Panc1 (cell line): Measurements from ENCODE around the gene GMPR. TPM values are rescaled to one million over a fixed set of nuclear protein-coding genes. Genes with fewer than 3 reads are reported as not detected.

Experiments
- ATAC-seq: fragments of 200-7000 bp; cut with Tn5 transposase; 2 replicates; pipeline ENCODE4 v1.9.1; 2020; ENCODE audit warnings: mild to moderate bottlenecking, moderate library complexity
- BruUV-seq: library from RNA; stranded (reverse); fragments of 400-500 nt; replicated peaks from 2 replicates; lab custom pipeline; 2021; lab: Mats Ljungman, UMichigan
- CTCF ChIA-PET: fragments of 300-600 bp; sonication (Branson Sonifier 250); formaldehyde crosslinking; loops from one replicate; lab custom pipeline; 2022; ENCODE audit warnings: antibody characterized with exemption; lab: Charles Lee
- POLR2A ChIA-PET: fragments of 300-600 bp; sonication (Branson Sonifier 250); formaldehyde crosslinking; loops from one replicate; lab custom pipeline; 2022; ENCODE audit warnings: antibody characterized with exemption; lab: Charles Lee
- DNase-seq: peaks from one replicate; pipeline ENCODE4 v3.0.0-alpha.2; 2010; ENCODE audit warnings: low read depth, low spot score
- H3K27ac ChIP-seq: 2 replicates; pipeline ENCODE4 v1.5.1; 2011; ENCODE audit warnings: mild to moderate bottlenecking, low read length, inconsistent platforms
- H3K27me3 ChIP-seq: fragments of 200-500 bp; sonication (Bioruptor generic); 2 replicates; pipeline ENCODE4 v1.6.0; 2014; ENCODE audit warnings: low read length, inconsistent platforms; ENCODE audit not compliant: control insufficient read depth, insufficient read depth
- H3K36me3 ChIP-seq: fragments of 200-500 bp; sonication (Bioruptor generic); 2 replicates; pipeline ENCODE4 v1.5.1; 2014; ENCODE audit warnings: inconsistent platforms, mild to moderate bottlenecking, low read length, moderate library complexity; ENCODE audit not compliant: control insufficient read depth, insufficient read depth
- H3K4me1 ChIP-seq: 2 replicates; pipeline ENCODE4 v1.5.1; 2011; ENCODE audit warnings: inconsistent platforms, mild to moderate bottlenecking, low read length, moderate library complexity; ENCODE audit not compliant: control insufficient read depth, insufficient read depth
- H3K4me3 ChIP-seq, 2 experiments: 2 replicates each; pipeline ENCODE4 v1.5.1; 2011 to 2012; ENCODE audit warnings: low read depth in 2 of 2, low read length in 2 of 2, mild to moderate bottlenecking in 2 of 2, inconsistent platforms in 1 of 2, moderate library complexity in 1 of 2
- H3K9me3 ChIP-seq: fragments of 200-500 bp; sonication (Bioruptor generic); 2 replicates; pipeline ENCODE4 v1.5.1; 2014; ENCODE audit warnings: low read depth, mild to moderate bottlenecking, inconsistent platforms, low read length, moderate library complexity; ENCODE audit not compliant: control insufficient read depth, insufficient read depth
- POLR2AphosphoS5 ChIP-seq: IDR thresholded peaks from 2 replicates; pipeline ENCODE4 v1.6.1; 2012; ENCODE audit warnings: mild to moderate bottlenecking, low read depth, low read length, moderate library complexity
- SIN3A ChIP-seq: IDR thresholded peaks from 2 replicates; pipeline ENCODE4 v1.6.1; 2012; ENCODE audit warnings: low read depth, mild to moderate bottlenecking, low read length, moderate library complexity, borderline replicate concordance; ENCODE audit not compliant: insufficient read depth
- TCF7L2 ChIP-seq: IDR thresholded peaks from 2 replicates; pipeline ENCODE4 v1.6.1; 2011; ENCODE audit warnings: mild to moderate bottlenecking, low read depth, low read length, inconsistent platforms
- in situ Hi-C: cut with HindIII; loops from 2 replicates; pipeline ENCODE4 v1.10.0; 2016; ENCODE audit warnings: low sequenced_read_pairs, low pct_unique_long_range_greater_than_20kb
- intact Hi-C: fragments of 100-400 bp; cut with micrococcal nuclease; formaldehyde crosslinking; loops from one replicate; pipeline ENCODE4 v1.10.0; 2022; ENCODE audit not compliant: unreplicated experiment
- total RNA-seq: library from RNA; stranded (reverse); gene quantifications from one replicate; pipeline ENCODE4 v1.2.1, GENCODE V29; 2021; ENCODE audit not compliant: unreplicated experiment
- TF ChIP-seq, protein P1 (sequence below): fragments of 450-650 bp; IDR thresholded peaks from 2 replicates; pipeline ENCODE4 v1.5.1; 2017; ENCODE audit warnings: mild to moderate bottlenecking
- TF ChIP-seq, protein P2 (sequence below), 2 experiments: IDR thresholded peaks; 2 replicates each; pipeline ENCODE4 v1.6.1; 2011 to 2012; ENCODE audit warnings: low read depth in 2 of 2, control low read depth in 1 of 2, low read length in 1 of 2, mild to moderate bottlenecking in 1 of 2, moderate library complexity in 1 of 2; ENCODE audit not compliant: insufficient read depth in 1 of 2

GMPR gene
- total RNA-seq, 1 experiment from 2014 or later, result 3.5 TPM

DNA sequence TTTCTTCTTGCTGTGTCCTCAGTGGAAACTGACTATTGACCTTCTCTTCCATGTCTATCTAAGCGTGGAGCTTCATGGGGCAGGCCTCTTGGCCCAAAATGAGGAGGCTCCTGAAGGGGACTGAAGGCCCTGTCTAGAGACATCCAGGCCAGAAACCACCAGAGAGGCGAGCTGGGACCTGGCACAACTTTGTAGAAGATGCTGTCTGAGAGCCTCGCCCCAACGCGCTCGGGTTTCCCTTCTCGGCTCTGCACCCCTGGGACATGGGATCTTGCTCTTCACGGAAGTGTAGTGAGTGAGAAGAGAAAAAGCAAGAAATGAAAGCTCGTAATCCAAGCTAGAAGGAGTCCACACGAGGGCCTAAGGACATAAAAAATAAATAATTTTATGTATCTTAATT, 96.8 kb downstream of the GMPR start:
- no peak overlapping the region for H3K27ac ChIP-seq
- BruUV-seq, result no TSS peak
- H3K4me3 ChIP-seq, result no peak overlapping the region
- no peaks in the 10 kb centered on the region for H3K36me3 ChIP-seq
- no peaks in the 10 kb centered on the region for H3K27me3 ChIP-seq
- peaks cover 21% of the 10 kb centered on the region for H3K4me1 ChIP-seq
- ChIA-PET CTCF (no interaction called here), POLR2A (no interaction called here)
- DNase-seq (no peak), ATAC-seq (no peak)
- TF ChIP-seq, protein P1, sequence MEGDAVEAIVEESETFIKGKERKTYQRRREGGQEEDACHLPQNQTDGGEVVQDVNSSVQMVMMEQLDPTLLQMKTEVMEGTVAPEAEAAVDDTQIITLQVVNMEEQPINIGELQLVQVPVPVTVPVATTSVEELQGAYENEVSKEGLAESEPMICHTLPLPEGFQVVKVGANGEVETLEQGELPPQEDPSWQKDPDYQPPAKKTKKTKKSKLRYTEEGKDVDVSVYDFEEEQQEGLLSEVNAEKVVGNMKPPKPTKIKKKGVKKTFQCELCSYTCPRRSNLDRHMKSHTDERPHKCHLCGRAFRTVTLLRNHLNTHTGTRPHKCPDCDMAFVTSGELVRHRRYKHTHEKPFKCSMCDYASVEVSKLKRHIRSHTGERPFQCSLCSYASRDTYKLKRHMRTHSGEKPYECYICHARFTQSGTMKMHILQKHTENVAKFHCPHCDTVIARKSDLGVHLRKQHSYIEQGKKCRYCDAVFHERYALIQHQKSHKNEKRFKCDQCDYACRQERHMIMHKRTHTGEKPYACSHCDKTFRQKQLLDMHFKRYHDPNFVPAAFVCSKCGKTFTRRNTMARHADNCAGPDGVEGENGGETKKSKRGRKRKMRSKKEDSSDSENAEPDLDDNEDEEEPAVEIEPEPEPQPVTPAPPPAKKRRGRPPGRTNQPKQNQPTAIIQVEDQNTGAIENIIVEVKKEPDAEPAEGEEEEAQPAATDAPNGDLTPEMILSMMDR, result no peak
- TF ChIP-seq POLR2AphosphoS5 (no peak), TCF7L2 (no peak), SIN3A (no peak)
- TF ChIP-seq, protein P2, sequence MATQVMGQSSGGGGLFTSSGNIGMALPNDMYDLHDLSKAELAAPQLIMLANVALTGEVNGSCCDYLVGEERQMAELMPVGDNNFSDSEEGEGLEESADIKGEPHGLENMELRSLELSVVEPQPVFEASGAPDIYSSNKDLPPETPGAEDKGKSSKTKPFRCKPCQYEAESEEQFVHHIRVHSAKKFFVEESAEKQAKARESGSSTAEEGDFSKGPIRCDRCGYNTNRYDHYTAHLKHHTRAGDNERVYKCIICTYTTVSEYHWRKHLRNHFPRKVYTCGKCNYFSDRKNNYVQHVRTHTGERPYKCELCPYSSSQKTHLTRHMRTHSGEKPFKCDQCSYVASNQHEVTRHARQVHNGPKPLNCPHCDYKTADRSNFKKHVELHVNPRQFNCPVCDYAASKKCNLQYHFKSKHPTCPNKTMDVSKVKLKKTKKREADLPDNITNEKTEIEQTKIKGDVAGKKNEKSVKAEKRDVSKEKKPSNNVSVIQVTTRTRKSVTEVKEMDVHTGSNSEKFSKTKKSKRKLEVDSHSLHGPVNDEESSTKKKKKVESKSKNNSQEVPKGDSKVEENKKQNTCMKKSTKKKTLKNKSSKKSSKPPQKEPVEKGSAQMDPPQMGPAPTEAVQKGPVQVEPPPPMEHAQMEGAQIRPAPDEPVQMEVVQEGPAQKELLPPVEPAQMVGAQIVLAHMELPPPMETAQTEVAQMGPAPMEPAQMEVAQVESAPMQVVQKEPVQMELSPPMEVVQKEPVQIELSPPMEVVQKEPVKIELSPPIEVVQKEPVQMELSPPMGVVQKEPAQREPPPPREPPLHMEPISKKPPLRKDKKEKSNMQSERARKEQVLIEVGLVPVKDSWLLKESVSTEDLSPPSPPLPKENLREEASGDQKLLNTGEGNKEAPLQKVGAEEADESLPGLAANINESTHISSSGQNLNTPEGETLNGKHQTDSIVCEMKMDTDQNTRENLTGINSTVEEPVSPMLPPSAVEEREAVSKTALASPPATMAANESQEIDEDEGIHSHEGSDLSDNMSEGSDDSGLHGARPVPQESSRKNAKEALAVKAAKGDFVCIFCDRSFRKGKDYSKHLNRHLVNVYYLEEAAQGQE (IDR thresholded peaks at IDR 0.05; ENCODE audit: insufficient read depth in 1 of 2, low read depth in 2 of 2, low read length in 1 of 2), result no peak
- in situ Hi-C loops (no loop called here), intact Hi-C loops (loop anchor here (10.0 kb wide), 1 partner anchor 430 kb away; the partner anchor contains the start of gene ATXN1)
- H3K9me3 ChIP-seq, result no peaks in the 10 kb centered on the region

DNA sequence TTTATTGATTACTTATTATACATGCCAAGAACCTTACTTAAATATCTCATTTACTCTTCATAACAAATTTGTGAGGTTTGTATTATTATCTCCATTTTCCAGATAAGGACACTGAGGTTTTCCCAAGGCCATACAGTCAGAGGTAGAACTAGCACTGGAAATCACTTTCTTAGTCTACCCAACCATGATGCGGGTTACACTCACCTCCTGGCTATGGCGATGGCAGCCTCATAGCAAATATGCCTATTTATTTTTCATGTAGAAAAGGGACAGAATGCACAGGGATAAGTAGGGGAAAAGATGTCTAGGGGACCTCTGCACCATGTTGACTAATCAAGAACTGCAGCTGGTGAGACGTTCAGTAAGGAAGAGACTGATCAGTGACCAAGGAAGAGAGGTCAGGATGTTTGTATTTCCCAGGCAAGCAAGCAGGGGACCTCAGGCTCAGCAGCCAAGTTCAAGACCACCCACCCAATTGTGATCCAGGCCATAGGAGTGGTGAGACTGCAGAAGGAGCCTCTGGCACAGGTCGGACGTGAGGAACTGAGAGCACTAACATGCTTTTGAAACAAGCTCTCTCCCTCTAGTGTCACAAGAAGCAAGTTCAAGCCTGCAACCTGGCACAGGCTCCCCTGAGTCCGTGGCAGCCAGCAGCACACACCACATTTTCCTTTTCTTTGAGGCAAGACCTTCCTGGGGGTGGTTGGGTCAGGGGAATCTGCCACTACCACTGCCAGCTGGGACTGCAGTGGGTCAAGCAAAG, 97.8 kb downstream of the GMPR start:
- no peak overlapping the region for H3K4me3 ChIP-seq
- H3K4me1 ChIP-seq, result peaks cover 21% of the 10 kb centered on the region
- H3K9me3 ChIP-seq, result no peaks in the 10 kb centered on the region
- in situ Hi-C loops, result no loop called here
- CTCF ChIA-PET, result interaction anchor here (0.9 kb wide), 1 partner anchor 16 kb away, joined by 3 read pairs; no protein-coding TSS in a partner anchor
- BruUV-seq, result no TSS peak
- H3K27ac ChIP-seq, result no peak overlapping the region
- ATAC-seq (no peak), DNase-seq (no peak)
- POLR2A ChIA-PET, result no interaction called here
- H3K36me3 ChIP-seq, result no peaks in the 10 kb centered on the region
- no peak for TF ChIP-seq SIN3A
- TF ChIP-seq, protein P1, result no peak
- no peak for TF ChIP-seq TCF7L2
- TF ChIP-seq POLR2AphosphoS5, result no peak
- TF ChIP-seq, protein P2 (IDR thresholded peaks at IDR 0.05; ENCODE audit: insufficient read depth in 1 of 2, low read depth in 2 of 2, low read length in 1 of 2), result no peak
- H3K27me3 ChIP-seq, result no peaks in the 10 kb centered on the region
- intact Hi-C loops, result loop anchor here (10.0 kb wide), 1 partner anchor 429 kb away; the partner anchor contains the start of gene ATXN1
